Stomach (tissue), 9 donors: ENCODE results near the gene ADGRE1. TPM values are rescaled to one million over a fixed set of nuclear protein-coding genes. Genes with fewer than 3 reads are reported as not detected.

ENCODE experiments used
- DNase-seq, 2 donors: peaks; one replicate each; pipeline versions ENCODE4 v3.0.0 to v3.0.0-alpha.2; 2013 to 2019
- H3K27ac ChIP-seq, 5 donors: fragments of 200-600 bp in 4 of 5; sonication (generic) in 4 of 5; one replicate each; pipeline ENCODE4 v1.5.1; 2013 to 2019; ENCODE audit warnings: mild to moderate bottlenecking in 1 of 5, moderate library complexity in 1 of 5
- H3K27me3 ChIP-seq, 3 donors: fragments of 200-600 bp; sonication (generic); one replicate each; pipeline ENCODE4 v1.5.1; 2017 to 2019; ENCODE audit warnings: mixed run types in 1 of 3
- H3K36me3 ChIP-seq, 4 donors: fragments of 200-600 bp; sonication (generic); 1 replicate in 3 of 4; 2 replicates in 1 of 4; pipeline ENCODE4 v1.5.1; 2016 to 2019
- H3K4me1 ChIP-seq, 4 donors: fragments of 200-600 bp; sonication (generic); one replicate each; pipeline ENCODE4 v1.5.1; 2016 to 2019
- H3K4me3 ChIP-seq, 4 donors: fragments of 200-600 bp; sonication (generic) in 3 of 4; one replicate each; pipeline ENCODE4 v1.5.1; 2016 to 2019; ENCODE audit warnings: mild to moderate bottlenecking in 1 of 4
- H3K9me3 ChIP-seq, 4 donors: fragments of 200-600 bp; sonication (generic); one replicate each; pipeline ENCODE4 v1.5.1; 2016 to 2019
- CTCF ChIP-seq, 7 experiments: fragments of 450-650 bp in 4 of 7; fragments of 200-600 bp in 3 of 7; sonication (generic) in 3 of 7; IDR thresholded peaks; one replicate each; pipeline ENCODE4 v1.5.1; 2016 to 2019; ENCODE audit warnings: antibody characterized with exemption in 7 of 7, control low read depth in 2 of 7, mild to moderate bottlenecking in 1 of 7
- EP300 ChIP-seq: sonication (generic); formaldehyde crosslinking; IDR thresholded peaks from one replicate; pipeline ENCODE4 v1.6.1; 2017; ENCODE audit warnings: antibody characterized with exemption
- POLR2A ChIP-seq, 4 donors: fragments of 450-650 bp; IDR thresholded peaks; one replicate each; pipeline ENCODE4 v1.6.1; 2016; ENCODE audit warnings: antibody characterized with exemption in 4 of 4, control low read depth in 2 of 4, mild to moderate bottlenecking in 1 of 4, moderate library complexity in 1 of 4
- POLR2AphosphoS5 ChIP-seq, 3 donors: sonication (generic); formaldehyde crosslinking; IDR thresholded peaks; one replicate each; pipeline ENCODE4 v1.6.1; 2016; ENCODE audit warnings: antibody characterized with exemption in 3 of 3
- WGBS, 5 donors: extraction: QIAGEN DNeasy Blood & Tissue Kit in 3 of 5; methylation state at CpG; one replicate each; pipeline versions ENCODE4 v1.1.5 to v1.1.7; 2013 to 2018; 5-methylcytosine and 5-hydroxymethylcytosine counted together
- intact Hi-C: fragments of 100-400 bp; cut with DNase I; formaldehyde crosslinking; loops from one replicate; pipeline ENCODE4 v1.15.1; 2023; ENCODE audit warnings: low total_unique reads
- polyA plus RNA-seq, 3 donors: library from polyadenylated mRNA; stranded (reverse); fragments of 200-250 nt; gene quantifications; one replicate each; pipeline ENCODE4 v1.2.3, GENCODE V29; 2013
- total RNA-seq, 5 donors: library from RNA; depleted of rRNA; stranded (reverse); fragments of >200 nt; gene quantifications; one replicate each; pipeline versions ENCODE4 v1.1.0 to v1.2.3, GENCODE V29; 2014 to 2016
- donor health status: healthy with polysubstance abuse.
- donor health status: Bipolar disorder and iron deficiency.
- donor health status: healthy.

The ADGRE1 gene
- total and polyA plus RNA-seq, 8 donors, result 0.30 to 5.8 (median 0.40) TPM; not detected in 4

- H3K27ac ChIP-seq, result no peak overlapping the region
- no peak for TF ChIP-seq EP300
- TF ChIP-seq POLR2AphosphoS5 (IDR thresholded peaks at IDR 0.05), result no peak
- TF ChIP-seq CTCF (IDR thresholded peaks at IDR 0.05), result no peak
- TF ChIP-seq POLR2A (IDR thresholded peaks at IDR 0.05), result no peak
- no peaks in the 10 kb centered on the region for H3K36me3 ChIP-seq
- DNase-seq, result no peak
- 75 to 84% (median 82%) methylated on average over 10 of the region's 10 CpGs for WGBS, 5 donors
- intact Hi-C loops, result loop anchor here (10.0 kb wide), 2 partner anchors 127 to 337 kb away; partner anchors contain the start of genes GPR108 and TRIP10
- no peak overlapping the region for H3K4me3 ChIP-seq
- H3K27me3 ChIP-seq, result peaks cover 0 to 33% (median 0%) of the 10 kb centered on the region in 3 donors
- H3K4me1 ChIP-seq, result peaks cover 0 to 13% (median 8%) of the 10 kb centered on the region in 4 donors
- H3K9me3 ChIP-seq, result no peaks in the 10 kb centered on the region
These were observed 25.6 kb upstream of the ADGRE1 start for GRCh38 chr19:6861683-6862286.

- H3K4me1 ChIP-seq, result peaks cover 0 to 13% (median 8%) of the 10 kb centered on the region in 4 donors
- H3K36me3 ChIP-seq, result no peaks in the 10 kb centered on the region
- H3K4me3 ChIP-seq, result peak overlapping the region; percentile 25 to 37 (median 30)
- peak overlapping the region in 1 of 5 donors; percentile 59 for H3K27ac ChIP-seq
- TF ChIP-seq POLR2AphosphoS5 (IDR thresholded peaks at IDR 0.05), result peak in 1 of 3 donors; percentile 27
- TF ChIP-seq CTCF (IDR thresholded peaks at IDR 0.05), result peak in 5 of 7 experiments; percentile 70 to 83 (median 75)
- no peak for TF ChIP-seq POLR2A (IDR thresholded peaks at IDR 0.05)
- intact Hi-C loops, result loop anchor here (10.0 kb wide), 2 partner anchors 128 to 338 kb away; partner anchors contain the start of genes GPR108 and TRIP10
- H3K27me3 ChIP-seq, result peaks cover 0 to 34% (median 0%) of the 10 kb centered on the region in 3 donors
- 2 to 8% (median 4%) methylated on average over 13 to 16 of the region's 16 CpGs for WGBS, 5 donors
- peak; percentile 78 to 90 for DNase-seq
- no peaks in the 10 kb centered on the region for H3K9me3 ChIP-seq
These were observed 24.7 kb upstream of the ADGRE1 start for GRCh38 chr19:6862673-6863078.

- no peak for DNase-seq
- Histone ChIP-seq H3K9me3 (no peaks in the 10 kb centered on the region), H3K4me1 (peaks cover 0 to 17% (median 8%) of the 10 kb centered on the region in 4 donors), H3K36me3 (no peaks in the 10 kb centered on the region), H3K27me3 (peaks cover 0 to 46% (median 0%) of the 10 kb centered on the region in 3 donors), H3K27ac (no peak overlapping the region), H3K4me3 (no peak overlapping the region)
- 45 to 59% (median 53%) methylated on average over 9 of the region's 9 CpGs for WGBS, 5 donors
- TF ChIP-seq CTCF (IDR thresholded peaks at IDR 0.05) (no peak), POLR2A (IDR thresholded peaks at IDR 0.05) (no peak), POLR2AphosphoS5 (IDR thresholded peaks at IDR 0.05) (no peak), EP300 (no peak)
- intact Hi-C loops, result loop anchor here (10.0 kb wide), 2 partner anchors 130 to 340 kb away; partner anchors contain the start of genes GPR108 and TRIP10
These were observed 22.9 kb upstream of the ADGRE1 start for GRCh38 chr19:6864325-6864940.

- intact Hi-C loops, result loop anchor here (10.0 kb wide), 2 partner anchors 131 to 341 kb away; partner anchors contain the start of genes GPR108 and TRIP10
- Histone ChIP-seq H3K4me1 (peaks cover 0 to 17% (median 8%) of the 10 kb centered on the region in 4 donors), H3K9me3 (no peaks in the 10 kb centered on the region), H3K27ac (no peak overlapping the region), H3K27me3 (peaks cover 0 to 51% (median 0%) of the 10 kb centered on the region in 3 donors), H3K36me3 (no peaks in the 10 kb centered on the region), H3K4me3 (no peak overlapping the region)
- DNase-seq, result no peak
- 63 to 77% (median 71%) methylated on average over 10 of the region's 10 CpGs for WGBS, 5 donors
- TF ChIP-seq CTCF (IDR thresholded peaks at IDR 0.05), result no peak
- TF ChIP-seq EP300, result no peak
- TF ChIP-seq POLR2AphosphoS5 (IDR thresholded peaks at IDR 0.05), result no peak
- no peak for TF ChIP-seq POLR2A (IDR thresholded peaks at IDR 0.05)
These were observed 21.5 kb upstream of the ADGRE1 start for GRCh38 chr19:6865849-6866248.
